AG04450 (cell line): Measurements from ENCODE around the gene MMP28. TPM values are rescaled to one million over a fixed set of nuclear protein-coding genes. Genes with fewer than 3 reads are reported as not detected.

Experiments
- CTCF ChIA-PET: fragments of 300-600, 350-600 bp; formaldehyde crosslinking; extraction: SDS; loops from one replicate; lab custom pipeline; 2022; ENCODE audit warnings: antibody characterized with exemption, inconsistent platforms; lab: Charles Lee
- POLR2A ChIA-PET: fragments of 350-600 bp; formaldehyde crosslinking; extraction: SDS; loops from one replicate; lab custom pipeline; 2021; ENCODE audit warnings: antibody characterized with exemption, inconsistent platforms; lab: Yijun Ruan, JAX
- DNase-seq: peaks from one replicate; pipeline ENCODE4 v3.0.0-alpha.2; 2011; ENCODE audit warnings: low read depth, low spot score
- H3K27ac ChIP-seq: one replicate; pipeline ENCODE4 v1.5.1; 2012; ENCODE audit warnings: low read depth, low read length, control low read depth
- H3K27me3 ChIP-seq: one replicate; pipeline ENCODE4 v1.6.0; 2012; ENCODE audit warnings: low read length; ENCODE audit not compliant: control insufficient read depth, insufficient read depth
- H3K4me3 ChIP-seq: 2 replicates; pipeline ENCODE4 v1.5.1; 2011; ENCODE audit warnings: mild to moderate bottlenecking, low read depth, low read length, control low read depth
- H3K9me3 ChIP-seq: 2 replicates; pipeline ENCODE4 v1.5.1; 2012; ENCODE audit warnings: low read length; ENCODE audit not compliant: control insufficient read depth, insufficient read depth
- polyA plus RNA-seq: library from polyadenylated mRNA; depleted of rRNA; stranded (reverse); fragments of >200 nt; gene quantifications from 2 replicates; pipeline ENCODE4 v1.2.3, GENCODE V29; 2011
- TF ChIP-seq, protein P1 (sequence below): IDR thresholded peaks from 2 replicates; pipeline ENCODE4 v1.5.1; 2011; ENCODE audit warnings: low read depth, low read length, control low read depth, inconsistent platforms

MMP28 gene
- polyA plus RNA-seq, 1 experiment: 0.17 TPM

- ChIA-PET POLR2A (interaction anchor here (0.5 to 1.8 kb wide), 25 partner anchors 8 to 1082 kb away, joined by 3 to 24 read pairs (median 4); partner anchors contain the start of genes AP2B1, MRM1, PEX12 and RASL10B), CTCF (interaction anchor here (0.6 to 9.6 kb wide), 28 partner anchors 8 to 768 kb away, joined by 3 to 478 read pairs (median 5); partner anchors contain the start of gene C17orf50)
- Histone ChIP-seq H3K27ac (peak within 1 kb of the TSS; percentile 91), H3K27me3 (no peaks in the 10 kb centered on the region), H3K4me3 (peak within 1 kb of the TSS; percentile 99), H3K9me3 (no peaks in the 10 kb centered on the region; the same call in 1 of the 2 replicates)
- peak; percentile 96 for DNase-seq
- TF ChIP-seq, protein P1, sequence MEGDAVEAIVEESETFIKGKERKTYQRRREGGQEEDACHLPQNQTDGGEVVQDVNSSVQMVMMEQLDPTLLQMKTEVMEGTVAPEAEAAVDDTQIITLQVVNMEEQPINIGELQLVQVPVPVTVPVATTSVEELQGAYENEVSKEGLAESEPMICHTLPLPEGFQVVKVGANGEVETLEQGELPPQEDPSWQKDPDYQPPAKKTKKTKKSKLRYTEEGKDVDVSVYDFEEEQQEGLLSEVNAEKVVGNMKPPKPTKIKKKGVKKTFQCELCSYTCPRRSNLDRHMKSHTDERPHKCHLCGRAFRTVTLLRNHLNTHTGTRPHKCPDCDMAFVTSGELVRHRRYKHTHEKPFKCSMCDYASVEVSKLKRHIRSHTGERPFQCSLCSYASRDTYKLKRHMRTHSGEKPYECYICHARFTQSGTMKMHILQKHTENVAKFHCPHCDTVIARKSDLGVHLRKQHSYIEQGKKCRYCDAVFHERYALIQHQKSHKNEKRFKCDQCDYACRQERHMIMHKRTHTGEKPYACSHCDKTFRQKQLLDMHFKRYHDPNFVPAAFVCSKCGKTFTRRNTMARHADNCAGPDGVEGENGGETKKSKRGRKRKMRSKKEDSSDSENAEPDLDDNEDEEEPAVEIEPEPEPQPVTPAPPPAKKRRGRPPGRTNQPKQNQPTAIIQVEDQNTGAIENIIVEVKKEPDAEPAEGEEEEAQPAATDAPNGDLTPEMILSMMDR: peak; percentile 78
Measured at GRCh38 chr17:35808962-35809854, 13.8 kb upstream of the MMP28 start, which contains the start of gene TAF15. TSS of gene TAF15 (plus strand) at chr17:35809484. CDS start at chr17:35809570, 86 bp downstream.

- POLR2A ChIA-PET: interaction anchor here (0.5 to 1.8 kb wide), 15 partner anchors 9 to 565 kb away, joined by 3 to 24 read pairs (median 5); partner anchors contain the start of genes AP2B1, PEX12, RASL10B and SLFN5
- no peak for DNase-seq
- Histone ChIP-seq H3K9me3 (no peaks in the 10 kb centered on the region; the same call in 1 of the 2 replicates), H3K27me3 (no peaks in the 10 kb centered on the region), H3K27ac (peak overlapping the region; percentile 84), H3K4me3 (peak overlapping the region; percentile 99)
- CTCF ChIA-PET: interaction anchor here (0.5 to 9.6 kb wide), 30 partner anchors 9 to 769 kb away, joined by 3 to 478 read pairs (median 5); partner anchors contain the start of gene C17orf50
- TF ChIP-seq, protein P1: no peak
Measured at GRCh38 chr17:35808240-35808961, 13.0 kb upstream of the MMP28 start.

GRCh38 chr17:35807371-35808144 lies 12.1 kb upstream of the MMP28 start:
- no peak overlapping the region for H3K27ac ChIP-seq
- POLR2A ChIA-PET: interaction anchor here (1.5 to 1.8 kb wide), 3 partner anchors 10 to 43 kb away, joined by 8 to 24 read pairs (median 13); no protein-coding TSS in a partner anchor
- CTCF ChIA-PET: interaction anchor here (0.5 to 9.6 kb wide), 15 partner anchors 8 to 216 kb away, joined by 3 to 478 read pairs (median 8); partner anchors contain the start of gene C17orf50

GRCh38 chr17:35804658-35805192 lies 9.3 kb upstream of the MMP28 start:
- CTCF ChIA-PET: interaction anchor here (0.6 to 9.6 kb wide), 39 partner anchors 8 to 539 kb away, joined by 3 to 478 read pairs (median 6); partner anchors contain the start of genes C17orf50 and RASL10B
- Histone ChIP-seq H3K9me3 (no peaks in the 10 kb centered on the region; the same call in 1 of the 2 replicates), H3K27me3 (peaks cover 5% of the 10 kb centered on the region), H3K4me3 (no peak overlapping the region), H3K27ac (no peak overlapping the region)
- TF ChIP-seq, protein P1: peak; percentile 100
- peak; percentile 84 for DNase-seq
- POLR2A ChIA-PET: interaction anchor here (0.7 to 1.6 kb wide), 3 partner anchors 40 to 47 kb away, joined by 3 to 9 read pairs (median 5); no protein-coding TSS in a partner anchor

More at GRCh38 chr17:35807371-35808144, 12.1 kb upstream of the MMP28 start:
- no peak overlapping the region for H3K4me3 ChIP-seq
- no peak for DNase-seq
- TF ChIP-seq, protein P1: no peak
- H3K9me3 ChIP-seq: no peaks in the 10 kb centered on the region; the same call in 1 of the 2 replicates
- no peaks in the 10 kb centered on the region for H3K27me3 ChIP-seq
